ENCODE results near the gene MAP2K7.

DNA sequence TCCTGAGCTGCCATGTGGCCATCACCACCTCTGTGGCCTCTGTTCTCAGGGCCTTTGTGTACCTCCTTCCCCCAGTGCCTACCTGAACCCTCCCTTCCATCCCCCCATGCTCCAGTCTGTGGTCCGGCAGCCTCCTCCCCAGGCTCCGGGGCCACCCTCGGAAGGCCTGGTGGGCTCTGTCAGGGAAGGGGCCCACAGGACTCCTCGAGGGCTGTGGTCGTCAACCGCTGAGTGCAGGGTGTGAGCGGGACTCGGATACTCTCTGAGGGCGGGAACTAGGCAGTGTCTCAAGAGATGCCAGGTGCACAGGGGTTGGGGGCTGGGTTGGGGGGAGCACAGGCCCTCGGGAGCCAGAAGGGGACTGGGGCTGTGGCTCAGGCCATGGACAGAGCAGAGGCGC lies 3.9 kb downstream of the MAP2K7 start:
- TF ChIP-seq POLR2A (IDR thresholded peaks at IDR 0.05) (no peak), POLR2AphosphoS5 (IDR thresholded peaks at IDR 0.05) (peak in 1 of 3 donors; percentile 19)

Measured in spleen (tissue), 3 donors.